ENCODE measurements around the gene PUM1. TPM values are rescaled to one million over a fixed set of nuclear protein-coding genes. Genes with fewer than 3 reads are reported as not detected.

Gene PUM1
- total and polyA plus RNA-seq, 2 of the 4 experiments (the other 2 are of a cell fraction), result 75.4 to 137 TPM

GRCh38 chr1:31084782-31085569 is 19.5 kb upstream of the PUM1 start:
- Histone ChIP-seq H4K5ac (ENCODE audit: low read depth, low read length) (no peak overlapping the region), H4K20me1 (ENCODE audit: insufficient read depth, low read length) (no peaks in the 10 kb centered on the region), H2AFZ (replicated peaks; ENCODE audit: low read length, poor library complexity) (no peak overlapping the region), H3K9ac (ENCODE audit: low read depth, low read length) (no peak overlapping the region), H3K56ac (ENCODE audit: extremely low read depth, insufficient read depth, low read length) (no peak overlapping the region), H2AK5ac (ENCODE audit: low read depth, low read length) (no peak overlapping the region), H3K36me3 (ENCODE audit: control insufficient read depth, insufficient read depth, low read length) (no peaks in the 10 kb centered on the region), H3K4me1 (ENCODE audit: control insufficient read depth, insufficient read depth, low read length) (no peaks in the 10 kb centered on the region), H3K9me3 (ENCODE audit: control insufficient read depth, insufficient read depth, low read length) (no peaks in the 10 kb centered on the region), H3K27me3 (ENCODE audit: control insufficient read depth, insufficient read depth, low read length) (no peaks in the 10 kb centered on the region), H4K8ac (ENCODE audit: low read depth in 2 of 2, low read length in 2 of 2) (no peak overlapping the region), H3K4me2 (ENCODE audit: low read depth, low read length) (no peak overlapping the region), H2BK120ac (ENCODE audit: low read depth, low read length) (no peak overlapping the region), H3K79me1 (ENCODE audit: low read depth in 1 of 2, low read length in 2 of 2) (no peaks in the 10 kb centered on the region), H3K4ac (ENCODE audit: low read depth, low read length) (no peak overlapping the region), H2AK9ac (replicated peaks; ENCODE audit: low read depth, low read length, poor library complexity) (no peak overlapping the region), H3K9me1 (ENCODE audit: insufficient read depth, low read length) (no peaks in the 10 kb centered on the region), H2BK5ac (ENCODE audit: low read depth, low read length, poor library complexity, severe bottlenecking) (no peak overlapping the region), H3K23ac (ENCODE audit: low read depth, low read length) (no peak overlapping the region), H3K27ac (ENCODE audit: insufficient read depth, low read length) (no peak overlapping the region), H2BK20ac (ENCODE audit: low read depth, low read length) (no peak overlapping the region), H3K18ac (ENCODE audit: low read depth, low read length) (no peak overlapping the region), H3K4me3 (ENCODE audit: insufficient read depth, low read depth, low read length) (no peak overlapping the region), H4K91ac (ENCODE audit: insufficient read depth, low read depth, low read length) (no peak overlapping the region), H3K14ac (replicated peaks; ENCODE audit: low read depth, low read length) (no peak overlapping the region), H2BK15ac (ENCODE audit: low read depth, low read length) (no peak overlapping the region)
- no peak for ATAC-seq (ENCODE audit: low read depth)
- TF ChIP-seq, protein P1, sequence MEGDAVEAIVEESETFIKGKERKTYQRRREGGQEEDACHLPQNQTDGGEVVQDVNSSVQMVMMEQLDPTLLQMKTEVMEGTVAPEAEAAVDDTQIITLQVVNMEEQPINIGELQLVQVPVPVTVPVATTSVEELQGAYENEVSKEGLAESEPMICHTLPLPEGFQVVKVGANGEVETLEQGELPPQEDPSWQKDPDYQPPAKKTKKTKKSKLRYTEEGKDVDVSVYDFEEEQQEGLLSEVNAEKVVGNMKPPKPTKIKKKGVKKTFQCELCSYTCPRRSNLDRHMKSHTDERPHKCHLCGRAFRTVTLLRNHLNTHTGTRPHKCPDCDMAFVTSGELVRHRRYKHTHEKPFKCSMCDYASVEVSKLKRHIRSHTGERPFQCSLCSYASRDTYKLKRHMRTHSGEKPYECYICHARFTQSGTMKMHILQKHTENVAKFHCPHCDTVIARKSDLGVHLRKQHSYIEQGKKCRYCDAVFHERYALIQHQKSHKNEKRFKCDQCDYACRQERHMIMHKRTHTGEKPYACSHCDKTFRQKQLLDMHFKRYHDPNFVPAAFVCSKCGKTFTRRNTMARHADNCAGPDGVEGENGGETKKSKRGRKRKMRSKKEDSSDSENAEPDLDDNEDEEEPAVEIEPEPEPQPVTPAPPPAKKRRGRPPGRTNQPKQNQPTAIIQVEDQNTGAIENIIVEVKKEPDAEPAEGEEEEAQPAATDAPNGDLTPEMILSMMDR (conservative IDR thresholded peaks at IDR 0.05; ENCODE audit: low read depth, low read length), result no peak
- TF ChIP-seq MAZ (IDR thresholded peaks at IDR 0.05; ENCODE audit: borderline replicate concordance, low read depth, low read length), result no peak
- intact Hi-C loops (cut with micrococcal nuclease), result no loop called here
- ChIA-PET POLR2A (ENCODE audit: unreplicated experiment) (no interaction called here), CTCF (interaction anchor here (0.6 kb wide), 2 partner anchors 172 to 1899 kb away, joined by 3 to 4 read pairs; no protein-coding TSS in a partner anchor)
- no TSS peak for BruUV-seq (replicated peaks)
- in situ Hi-C loops (cut with MboI; ENCODE audit: low sequenced_read_pairs), result no loop called here
- dilution Hi-C loops (cut with HindIII; ENCODE audit: low sequenced_read_pairs, unreplicated experiment), result no loop called here
- no peak for DNase-seq
- no CpG with 5 or more reads among the region's 16 CpGs for WGBS, 2 experiments (ENCODE audit: extremely low coverage in 2 of 2, insufficient read length in 1 of 2)

Measured in IMR-90 (cell line).